Type B pancreatic cell (in vitro differentiated cells): ENCODE data around the gene AASS. TPM values are rescaled to one million over a fixed set of nuclear protein-coding genes. Genes with fewer than 3 reads are reported as not detected.

Experiments used
- DNase-seq: peaks from one replicate; pipeline ENCODE4 v3.0.0; 2021; ENCODE audit warnings: mixed read lengths; ENCODE audit not compliant: unreplicated experiment; ENCODE audit errors: extremely low spot score
- H3K27ac Mint-ChIP-seq: 2 replicates; pipeline ENCODE4 v1.8.0; 2021; ENCODE audit warnings: mild to moderate bottlenecking, mixed read lengths
- H3K27me3 Mint-ChIP-seq: 2 replicates; pipeline ENCODE4 v1.8.0; 2021; ENCODE audit warnings: mixed read lengths
- H3K36me3 Mint-ChIP-seq: 2 replicates; pipeline ENCODE4 v1.8.0; 2021; ENCODE audit warnings: mixed read lengths
- H3K4me1 Mint-ChIP-seq: one replicate; pipeline ENCODE4 v1.8.0; 2021; ENCODE audit warnings: mixed read lengths; ENCODE audit not compliant: unreplicated experiment
- H3K4me3 Mint-ChIP-seq: 2 replicates; pipeline ENCODE4 v1.8.0; 2021; ENCODE audit warnings: mild to moderate bottlenecking, mixed read lengths
- H3K9me3 Mint-ChIP-seq: 2 replicates; pipeline ENCODE4 v1.8.0; 2021; ENCODE audit warnings: mixed read lengths
- CTCF ChIP-seq: fragments of 200-600 bp; sonication (generic); conservative IDR thresholded peaks from 2 replicates; pipeline ENCODE4 v1.5.0; 2021; ENCODE audit warnings: antibody characterized with exemption, mild to moderate bottlenecking
- total RNA-seq: library from RNA; stranded (reverse); gene quantifications from 2 replicates; pipeline ENCODE4 v1.2.1, GENCODE V29; 2021; ENCODE audit warnings: low replicate concordance

Gene AASS
- total RNA-seq, 1 donor from 2014 or later, result 40.8 TPM

GRCh38 chr7:122072272-122072671 lies 71.8 kb downstream of the AASS start:
- no peak for TF ChIP-seq CTCF
- H3K27ac Mint-ChIP-seq, result no peak overlapping the region
- peaks cover 13% of the 10 kb centered on the region for H3K36me3 Mint-ChIP-seq
- no peaks in the 10 kb centered on the region for H3K4me1 Mint-ChIP-seq
- no peak overlapping the region for H3K4me3 Mint-ChIP-seq
- H3K27me3 Mint-ChIP-seq, result no peaks in the 10 kb centered on the region
- DNase-seq, result no peak
- no peaks in the 10 kb centered on the region for H3K9me3 Mint-ChIP-seq

- no peaks in the 10 kb centered on the region for H3K27me3 Mint-ChIP-seq
- peaks cover 5% of the 10 kb centered on the region for H3K36me3 Mint-ChIP-seq
- H3K4me1 Mint-ChIP-seq, result no peaks in the 10 kb centered on the region
- no peak for TF ChIP-seq CTCF
- no peak overlapping the region for H3K4me3 Mint-ChIP-seq
- H3K27ac Mint-ChIP-seq, result no peak overlapping the region
- no peaks in the 10 kb centered on the region for H3K9me3 Mint-ChIP-seq
- no peak for DNase-seq
Observed at GRCh38 chr7:122070834-122071233, 73.2 kb downstream of the AASS start.

- no peaks in the 10 kb centered on the region for H3K4me1 Mint-ChIP-seq
- no peak for DNase-seq
- TF ChIP-seq CTCF, result no peak
- H3K9me3 Mint-ChIP-seq, result no peaks in the 10 kb centered on the region
- H3K27me3 Mint-ChIP-seq, result no peaks in the 10 kb centered on the region
- peaks cover under 1% of the 10 kb centered on the region for H3K36me3 Mint-ChIP-seq
- H3K4me3 Mint-ChIP-seq, result no peak overlapping the region
- H3K27ac Mint-ChIP-seq, result no peak overlapping the region
Observed at GRCh38 chr7:122070062-122070461, 74.0 kb downstream of the AASS start.

- no peak overlapping the region for H3K27ac Mint-ChIP-seq
- no peak overlapping the region for H3K4me3 Mint-ChIP-seq
- H3K4me1 Mint-ChIP-seq, result no peaks in the 10 kb centered on the region
- no peak for DNase-seq
- no peaks in the 10 kb centered on the region for H3K9me3 Mint-ChIP-seq
- no peaks in the 10 kb centered on the region for H3K36me3 Mint-ChIP-seq
- no peaks in the 10 kb centered on the region for H3K27me3 Mint-ChIP-seq
- TF ChIP-seq CTCF, result no peak
Observed at GRCh38 chr7:122068999-122069398, 75.0 kb downstream of the AASS start.

- Mint-ChIP-seq H3K36me3 (no peaks in the 10 kb centered on the region), H3K4me1 (no peaks in the 10 kb centered on the region), H3K27me3 (no peaks in the 10 kb centered on the region), H3K27ac (no peak overlapping the region), H3K9me3 (no peaks in the 10 kb centered on the region), H3K4me3 (no peak overlapping the region)
- no peak for TF ChIP-seq CTCF
- DNase-seq, result no peak
Observed at GRCh38 chr7:122068046-122068445, 76.0 kb downstream of the AASS start.

GRCh38 chr7:122067077-122067476 lies 77.0 kb downstream of the AASS start:
- no peaks in the 10 kb centered on the region for H3K36me3 Mint-ChIP-seq
- H3K4me3 Mint-ChIP-seq, result no peak overlapping the region
- no peak for TF ChIP-seq CTCF
- H3K27ac Mint-ChIP-seq, result no peak overlapping the region
- no peaks in the 10 kb centered on the region for H3K27me3 Mint-ChIP-seq
- DNase-seq, result no peak
- no peaks in the 10 kb centered on the region for H3K9me3 Mint-ChIP-seq
- H3K4me1 Mint-ChIP-seq, result no peaks in the 10 kb centered on the region
